Retinal pigment epithelial cell (primary cell): ENCODE measurements around the gene SDE2.

Source experiments
- DNase-seq: peaks from one replicate; pipeline ENCODE4 v3.0.0-alpha.2; 2010; ENCODE audit warnings: low read depth
- H3K4me3 ChIP-seq: 2 replicates; pipeline ENCODE4 v1.5.1; 2011; ENCODE audit warnings: mild to moderate bottlenecking, low read length, control low read depth, moderate library complexity
- CTCF ChIP-seq: conservative IDR thresholded peaks from 2 replicates; pipeline ENCODE4 v1.5.1; 2011; ENCODE audit warnings: low read depth, low read length, control low read depth, inconsistent platforms

The SDE2 gene

GRCh38 chr1:225999912-226000337 lies 782 bp upstream of the SDE2 start:
- no peak for TF ChIP-seq CTCF
- H3K4me3 ChIP-seq = peak overlapping the region; percentile 56
- peak; percentile 12 for DNase-seq

DNA sequence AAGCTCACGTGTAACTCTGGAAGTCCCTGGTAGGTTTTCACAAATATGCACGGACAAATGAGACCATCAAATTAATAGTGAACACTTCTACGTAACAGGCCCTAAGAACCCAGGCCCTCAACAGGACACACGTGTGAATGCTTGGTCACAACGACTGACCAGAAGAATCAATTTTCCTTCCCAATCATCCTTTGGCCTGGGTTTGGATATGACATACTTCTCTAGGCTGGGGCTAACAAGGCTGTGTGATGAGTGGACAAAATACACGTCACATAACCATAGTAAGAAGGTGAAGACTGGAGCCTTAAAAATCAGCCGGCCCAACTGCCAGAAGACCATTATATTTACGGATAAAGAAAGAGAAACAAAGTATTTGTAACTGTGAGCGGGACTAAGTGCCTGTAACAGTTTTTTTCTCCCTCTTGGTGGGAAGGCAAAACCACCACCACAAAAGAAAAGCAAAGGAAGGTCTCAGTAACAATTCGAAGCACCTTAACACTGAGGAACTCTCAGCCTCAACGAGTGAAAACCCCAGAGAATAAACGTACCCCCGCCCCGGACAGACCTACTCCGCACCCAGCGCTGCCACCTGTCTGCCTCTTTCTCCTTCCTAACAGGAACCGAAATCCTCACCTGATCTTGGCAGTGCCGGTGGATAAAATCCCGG lies 450 bp downstream of the SDE2 start:
- H3K4me3 ChIP-seq = peak overlapping the region; percentile 95
- no peak for DNase-seq
- TF ChIP-seq CTCF = no peak

DNA sequence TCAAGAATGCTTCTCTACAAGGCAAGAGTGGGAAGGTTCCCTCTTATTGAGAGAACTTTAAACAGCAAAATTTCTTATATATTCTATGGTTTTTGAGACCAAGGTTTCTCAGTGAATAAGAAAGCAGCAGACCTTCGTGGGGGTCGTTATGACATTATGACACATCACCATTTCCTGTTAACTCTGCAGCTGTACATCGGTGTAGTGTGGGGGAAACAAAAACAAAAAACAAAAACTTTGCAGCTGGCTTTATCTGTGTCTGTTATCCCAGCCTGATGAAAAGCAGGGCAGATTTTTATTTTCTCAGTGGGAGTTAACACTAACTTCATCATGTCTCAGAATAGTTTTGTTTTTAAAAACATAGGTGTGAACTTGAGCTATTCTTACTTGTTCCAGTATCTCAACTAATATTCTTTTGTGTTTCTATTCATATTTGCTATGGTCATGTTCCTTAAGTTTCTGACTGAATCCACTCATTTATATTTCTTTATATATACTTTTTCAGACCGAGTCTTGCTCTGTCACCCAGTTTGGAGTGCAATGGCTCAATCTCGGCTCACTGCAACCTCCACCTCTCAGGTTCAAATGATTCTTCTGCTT lies 2.1 kb downstream of the SDE2 start:
- no peak overlapping the region for H3K4me3 ChIP-seq
- no peak for DNase-seq
- no peak for TF ChIP-seq CTCF

GRCh38 chr1:225995919-225996864 lies 3.0 kb downstream of the SDE2 start:
- TF ChIP-seq CTCF = no peak
- no peak overlapping the region for H3K4me3 ChIP-seq
- DNase-seq = no peak

DNA sequence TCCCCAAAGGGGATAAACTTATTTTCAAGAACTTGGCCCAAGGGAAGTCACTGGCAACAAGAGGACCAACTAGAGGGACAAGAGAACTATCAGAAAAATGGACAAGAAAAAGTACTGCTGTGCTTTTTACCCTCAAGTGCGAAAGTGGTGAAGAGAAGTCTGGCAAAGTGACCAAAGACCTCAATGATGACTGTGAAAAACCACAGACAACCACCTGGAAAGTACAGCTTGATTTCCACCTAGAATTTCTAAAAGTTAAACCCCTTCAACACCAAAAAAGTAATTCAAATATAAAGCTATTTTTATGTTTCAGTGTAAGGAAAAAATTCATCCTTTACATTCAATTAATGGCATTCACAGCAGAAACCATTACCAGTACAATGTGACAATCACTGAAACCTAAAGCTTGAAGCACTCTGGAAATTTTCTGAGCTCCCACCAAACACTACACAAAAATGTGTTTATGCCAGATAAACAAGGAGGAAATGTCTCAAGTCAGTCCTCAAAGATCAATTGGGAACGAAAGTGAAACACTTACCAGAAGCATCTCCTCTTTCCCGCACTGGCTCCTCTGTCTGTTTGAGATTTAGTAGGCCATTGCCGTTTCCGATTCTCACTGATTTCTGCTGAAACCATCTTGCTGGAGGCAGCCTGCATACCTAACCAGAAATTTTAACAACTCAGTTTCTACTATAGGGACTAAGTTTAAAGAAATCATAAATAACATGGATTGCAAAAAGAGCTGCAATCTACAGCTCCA lies 8.3 kb downstream of the SDE2 start:
- TF ChIP-seq CTCF = no peak
- no peak for DNase-seq
- H3K4me3 ChIP-seq = no peak overlapping the region

DNA sequence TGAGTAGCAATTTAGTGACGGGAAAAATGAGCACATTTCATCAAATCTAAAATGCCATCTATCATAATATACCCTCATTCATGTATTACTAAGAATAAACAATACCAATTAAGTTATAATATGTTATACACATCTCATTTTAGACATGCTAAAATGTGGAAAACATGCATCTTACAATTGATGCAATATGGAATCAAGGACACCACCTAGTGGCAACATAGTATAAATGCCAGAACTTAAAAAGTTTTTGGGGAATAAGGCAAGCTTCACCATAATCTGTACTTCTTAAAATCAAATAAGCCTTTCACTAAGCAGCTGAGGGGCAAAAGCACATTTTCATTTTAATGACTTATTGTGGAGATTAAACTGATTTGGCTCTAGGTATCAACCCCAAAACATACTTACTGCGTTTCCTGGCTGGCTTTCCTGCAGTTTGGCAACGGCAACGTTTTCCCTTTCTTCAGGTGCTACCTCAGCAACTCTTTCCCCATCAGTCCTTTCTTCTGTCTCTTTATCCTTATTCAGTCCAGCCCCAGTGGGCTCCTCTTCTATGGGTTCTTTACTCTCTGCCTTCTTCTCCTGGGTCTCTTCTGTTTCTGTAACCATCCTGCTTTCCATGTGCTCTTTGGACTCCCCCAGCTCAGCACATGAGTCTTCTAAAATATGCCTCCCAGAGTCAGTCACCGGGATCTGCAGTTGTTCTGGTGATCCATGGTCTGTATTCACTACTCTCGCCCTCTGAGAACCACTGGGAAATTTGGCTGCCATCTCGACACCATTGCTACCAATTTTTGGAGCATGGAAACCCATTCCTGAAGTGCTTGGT lies 11.4 kb downstream of the SDE2 start:
- no peak for DNase-seq
- TF ChIP-seq CTCF = peak; percentile 71
- H3K4me3 ChIP-seq = no peak overlapping the region
